Activated B cell treated with CpG ODN at 0.5 μM for 24 hours (primary cell): Measurements from ENCODE around the gene KCNMA1. TPM values are rescaled to one million over a fixed set of nuclear protein-coding genes. Genes with fewer than 3 reads are reported as not detected.

Experiments used
- ATAC-seq: fragments of 200-7000 bp; cut with Tn5 transposase; one replicate; pipeline ENCODE4 v1.10.0; 2021; ENCODE audit warnings: low read depth, mild to moderate bottlenecking, moderate library complexity
- CTCF ChIA-PET: fragments of 350-600 bp; sonication (Branson Sonifier 250); formaldehyde crosslinking; loops from one replicate; lab custom pipeline; 2021; ENCODE audit warnings: antibody characterized with exemption; lab: Charles Lee
- POLR2A ChIA-PET: fragments of 350-600 bp; sonication (Branson Sonifier 250); formaldehyde crosslinking; loops from one replicate; lab custom pipeline; 2021; ENCODE audit warnings: antibody characterized with exemption; lab: Charles Lee
- DNase-seq: peaks from one replicate; pipeline ENCODE4 v3.0.0; 2022
- H3K27ac Mint-ChIP-seq: one replicate; pipeline ENCODE4 v1.8.0; 2020; ENCODE audit warnings: mixed read lengths
- H3K27me3 Mint-ChIP-seq: one replicate; pipeline ENCODE4 v1.8.0; 2021; ENCODE audit warnings: mixed read lengths
- H3K36me3 Mint-ChIP-seq: one replicate; pipeline ENCODE4 v1.8.0; 2021; ENCODE audit warnings: low read depth, mixed read lengths
- H3K4me1 Mint-ChIP-seq: one replicate; pipeline ENCODE4 v1.8.0; 2021; ENCODE audit warnings: mixed read lengths
- H3K4me3 Mint-ChIP-seq: one replicate; pipeline ENCODE4 v1.8.0; 2020; ENCODE audit warnings: mild to moderate bottlenecking, mixed read lengths
- H3K9me3 Mint-ChIP-seq: one replicate; pipeline ENCODE4 v1.8.0; 2020; ENCODE audit warnings: mixed read lengths
- CTCF ChIP-seq: fragments of 200-600 bp; IDR thresholded peaks from one replicate; pipeline ENCODE4 v1.8.0; 2022; ENCODE audit warnings: antibody characterized with exemption, mild to moderate bottlenecking
- intact Hi-C: fragments of 100-400 bp; cut with micrococcal nuclease; formaldehyde crosslinking; loops from one replicate; pipeline ENCODE4 v1.15.1; 2024
- total RNA-seq: library from RNA; stranded (reverse); gene quantifications from 2 replicates; pipeline ENCODE4 v1.2.3, GENCODE V29; 2022

KCNMA1 gene
- total RNA-seq, 1 donor from 2014 or later, result 3.7 TPM

GRCh38 chr10:77251297-77252013 lies 386.2 kb downstream of the KCNMA1 start:
- TF ChIP-seq CTCF, result no peak
- Mint-ChIP-seq H3K4me3 (no peak overlapping the region), H3K9me3 (no peaks in the 10 kb centered on the region), H3K36me3 (no peaks in the 10 kb centered on the region), H3K27ac (no peak overlapping the region), H3K4me1 (no peaks in the 10 kb centered on the region), H3K27me3 (peaks cover 8% of the 10 kb centered on the region)
- POLR2A ChIA-PET, result no interaction called here
- intact Hi-C loops, result loop anchor here (1.0 kb wide), 2 partner anchors 390 to 460 kb away; no protein-coding TSS in a partner anchor
- CTCF ChIA-PET, result interaction anchor here (1.0 to 1.5 kb wide), 5 partner anchors 86 to 461 kb away, joined by 3 to 9 read pairs (median 4); no protein-coding TSS in a partner anchor
- ATAC-seq (no peak), DNase-seq (no peak)

- ATAC-seq, result no peak
- Mint-ChIP-seq H3K4me1 (no peaks in the 10 kb centered on the region), H3K4me3 (no peak overlapping the region), H3K27ac (no peak overlapping the region), H3K36me3 (no peaks in the 10 kb centered on the region), H3K9me3 (no peaks in the 10 kb centered on the region), H3K27me3 (peaks cover 8% of the 10 kb centered on the region)
- ChIA-PET CTCF (interaction anchor here (2.3 kb wide), 1 partner anchor 393 kb away, joined by 6 read pairs; no protein-coding TSS in a partner anchor), POLR2A (no interaction called here)
- no peak for DNase-seq
- TF ChIP-seq CTCF, result no peak
- intact Hi-C loops, result no loop called here
These were observed 387.6 kb downstream of the KCNMA1 start for GRCh38 chr10:77249901-77250459.

- ATAC-seq (no peak), DNase-seq (no peak)
- H3K9me3 Mint-ChIP-seq, result no peaks in the 10 kb centered on the region
- intact Hi-C loops, result no loop called here
- no peak overlapping the region for H3K27ac Mint-ChIP-seq
- H3K4me3 Mint-ChIP-seq, result no peak overlapping the region
- ChIA-PET CTCF (no interaction called here), POLR2A (no interaction called here)
- no peaks in the 10 kb centered on the region for H3K36me3 Mint-ChIP-seq
- no peaks in the 10 kb centered on the region for H3K4me1 Mint-ChIP-seq
- TF ChIP-seq CTCF, result no peak
- H3K27me3 Mint-ChIP-seq, result peaks cover 8% of the 10 kb centered on the region
These were observed 389.4 kb downstream of the KCNMA1 start for GRCh38 chr10:77248104-77248790.

- intact Hi-C loops, result no loop called here
- ATAC-seq, result no peak
- H3K4me3 Mint-ChIP-seq, result no peak overlapping the region
These were observed 390.3 kb downstream of the KCNMA1 start for GRCh38 chr10:77247031-77247990.

More at GRCh38 chr10:77247031-77247990, 390.3 kb downstream of the KCNMA1 start:
- TF ChIP-seq CTCF, result no peak
- Mint-ChIP-seq H3K27ac (no peak overlapping the region), H3K4me1 (peaks cover 4% of the 10 kb centered on the region), H3K36me3 (no peaks in the 10 kb centered on the region), H3K9me3 (no peaks in the 10 kb centered on the region), H3K27me3 (peaks cover 8% of the 10 kb centered on the region)
- ChIA-PET CTCF (no interaction called here), POLR2A (no interaction called here)
- DNase-seq, result no peak
